A549 (cell line): ENCODE results near the gene GZF1.

Source experiments
- BHLHE40 ChIP-seq: IDR thresholded peaks from 2 replicates; pipeline ENCODE4 v1.6.1; 2012; ENCODE audit warnings: low read depth, low read length, inconsistent platforms
- CBX8 ChIP-seq: fragments of 200-600 bp; sonication (generic); IDR thresholded peaks from 2 replicates; pipeline ENCODE4 v1.6.1; 2016
- CHD2 ChIP-seq: fragments of 150-350 bp; IDR thresholded peaks from 2 replicates; pipeline ENCODE4 v1.6.1; 2014; ENCODE audit warnings: low read length; ENCODE audit not compliant: partially characterized antibody
- HMGXB4 ChIP-seq: fragments of 250-450 bp; sonication (Bioruptor Pico); IDR thresholded peaks from 2 replicates; pipeline ENCODE4 v1.5.0; 2021; ENCODE audit warnings: mild to moderate bottlenecking, moderate library complexity, borderline replicate concordance
- JUNB ChIP-seq: fragments of >200 bp; sonication (Bioruptor Twin); formaldehyde crosslinking; IDR thresholded peaks from 2 replicates; pipeline ENCODE4 v1.6.1; 2016
- MYC ChIP-seq: IDR thresholded peaks from 2 replicates; pipeline ENCODE4 v1.6.1; 2012; ENCODE audit warnings: mild to moderate bottlenecking, inconsistent platforms, low read length, improper control_type of control experiment, borderline replicate concordance
- NFE2L2 ChIP-seq: fragments of 150-350 bp; conservative IDR thresholded peaks from 2 replicates; pipeline ENCODE4 v1.6.1; 2014; ENCODE audit warnings: low read length
- POLR2A ChIP-seq: IDR thresholded peaks from 2 replicates; pipeline ENCODE4 v1.6.1; 2012; ENCODE audit warnings: mild to moderate bottlenecking, low read length
- POLR2AphosphoS2 ChIP-seq: conservative IDR thresholded peaks from 2 replicates; pipeline ENCODE4 v1.6.1; 2012; ENCODE audit warnings: low read length, improper control_type of control experiment, inconsistent platforms
- RAD21 ChIP-seq, 2 experiments: fragments of >200 bp in 1 of 2; sonication (Bioruptor Twin) in 1 of 2; formaldehyde crosslinking in 1 of 2; IDR thresholded peaks in 1 of 2; conservative IDR thresholded peaks in 1 of 2; 2 replicates in 1 of 2; 3 replicates in 1 of 2; pipeline ENCODE4 v1.6.1; 2012 to 2018; ENCODE audit warnings: inconsistent platforms in 1 of 2
- RCOR1 ChIP-seq: fragments of 150-350 bp; IDR thresholded peaks from 2 replicates; pipeline ENCODE4 v1.6.1; 2014; ENCODE audit warnings: antibody characterized with exemption, low read length, low read depth
- TF ChIP-seq, protein P1 (sequence below): fragments of >200 bp; sonication (Bioruptor Twin); formaldehyde crosslinking; IDR thresholded peaks from 3 replicates; pipeline ENCODE4 v1.5.1; 2016
- TF ChIP-seq, protein P2 (sequence below): fragments of 200-600 bp; sonication (generic); IDR thresholded peaks from 2 replicates; pipeline ENCODE4 v1.6.1; 2016; ENCODE audit warnings: antibody characterized with exemption, mild to moderate bottlenecking, moderate library complexity
- TF ChIP-seq, protein P3 (sequence below): fragments of 450-650 bp; IDR thresholded peaks from 2 replicates; pipeline ENCODE4 v1.6.1; 2014; ENCODE audit warnings: antibody characterized with exemption

- TF ChIP-seq, protein P1, sequence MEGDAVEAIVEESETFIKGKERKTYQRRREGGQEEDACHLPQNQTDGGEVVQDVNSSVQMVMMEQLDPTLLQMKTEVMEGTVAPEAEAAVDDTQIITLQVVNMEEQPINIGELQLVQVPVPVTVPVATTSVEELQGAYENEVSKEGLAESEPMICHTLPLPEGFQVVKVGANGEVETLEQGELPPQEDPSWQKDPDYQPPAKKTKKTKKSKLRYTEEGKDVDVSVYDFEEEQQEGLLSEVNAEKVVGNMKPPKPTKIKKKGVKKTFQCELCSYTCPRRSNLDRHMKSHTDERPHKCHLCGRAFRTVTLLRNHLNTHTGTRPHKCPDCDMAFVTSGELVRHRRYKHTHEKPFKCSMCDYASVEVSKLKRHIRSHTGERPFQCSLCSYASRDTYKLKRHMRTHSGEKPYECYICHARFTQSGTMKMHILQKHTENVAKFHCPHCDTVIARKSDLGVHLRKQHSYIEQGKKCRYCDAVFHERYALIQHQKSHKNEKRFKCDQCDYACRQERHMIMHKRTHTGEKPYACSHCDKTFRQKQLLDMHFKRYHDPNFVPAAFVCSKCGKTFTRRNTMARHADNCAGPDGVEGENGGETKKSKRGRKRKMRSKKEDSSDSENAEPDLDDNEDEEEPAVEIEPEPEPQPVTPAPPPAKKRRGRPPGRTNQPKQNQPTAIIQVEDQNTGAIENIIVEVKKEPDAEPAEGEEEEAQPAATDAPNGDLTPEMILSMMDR: no peak
- TF ChIP-seq MYC (no peak), POLR2A (no peak), BHLHE40 (no peak), RCOR1 (no peak), RAD21 (conservative IDR thresholded peaks at IDR 0.05 in 1 of 2, IDR thresholded peaks at IDR 0.05 in 1 of 2) (no peak), POLR2AphosphoS2 (no peak), HMGXB4 (CRISPR knock-in tag) (no peak), CHD2 (no peak), NFE2L2 (no peak), JUNB (no peak), CBX8 (no peak)
- TF ChIP-seq, protein P2, sequence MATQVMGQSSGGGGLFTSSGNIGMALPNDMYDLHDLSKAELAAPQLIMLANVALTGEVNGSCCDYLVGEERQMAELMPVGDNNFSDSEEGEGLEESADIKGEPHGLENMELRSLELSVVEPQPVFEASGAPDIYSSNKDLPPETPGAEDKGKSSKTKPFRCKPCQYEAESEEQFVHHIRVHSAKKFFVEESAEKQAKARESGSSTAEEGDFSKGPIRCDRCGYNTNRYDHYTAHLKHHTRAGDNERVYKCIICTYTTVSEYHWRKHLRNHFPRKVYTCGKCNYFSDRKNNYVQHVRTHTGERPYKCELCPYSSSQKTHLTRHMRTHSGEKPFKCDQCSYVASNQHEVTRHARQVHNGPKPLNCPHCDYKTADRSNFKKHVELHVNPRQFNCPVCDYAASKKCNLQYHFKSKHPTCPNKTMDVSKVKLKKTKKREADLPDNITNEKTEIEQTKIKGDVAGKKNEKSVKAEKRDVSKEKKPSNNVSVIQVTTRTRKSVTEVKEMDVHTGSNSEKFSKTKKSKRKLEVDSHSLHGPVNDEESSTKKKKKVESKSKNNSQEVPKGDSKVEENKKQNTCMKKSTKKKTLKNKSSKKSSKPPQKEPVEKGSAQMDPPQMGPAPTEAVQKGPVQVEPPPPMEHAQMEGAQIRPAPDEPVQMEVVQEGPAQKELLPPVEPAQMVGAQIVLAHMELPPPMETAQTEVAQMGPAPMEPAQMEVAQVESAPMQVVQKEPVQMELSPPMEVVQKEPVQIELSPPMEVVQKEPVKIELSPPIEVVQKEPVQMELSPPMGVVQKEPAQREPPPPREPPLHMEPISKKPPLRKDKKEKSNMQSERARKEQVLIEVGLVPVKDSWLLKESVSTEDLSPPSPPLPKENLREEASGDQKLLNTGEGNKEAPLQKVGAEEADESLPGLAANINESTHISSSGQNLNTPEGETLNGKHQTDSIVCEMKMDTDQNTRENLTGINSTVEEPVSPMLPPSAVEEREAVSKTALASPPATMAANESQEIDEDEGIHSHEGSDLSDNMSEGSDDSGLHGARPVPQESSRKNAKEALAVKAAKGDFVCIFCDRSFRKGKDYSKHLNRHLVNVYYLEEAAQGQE: no peak
- TF ChIP-seq, protein P3, sequence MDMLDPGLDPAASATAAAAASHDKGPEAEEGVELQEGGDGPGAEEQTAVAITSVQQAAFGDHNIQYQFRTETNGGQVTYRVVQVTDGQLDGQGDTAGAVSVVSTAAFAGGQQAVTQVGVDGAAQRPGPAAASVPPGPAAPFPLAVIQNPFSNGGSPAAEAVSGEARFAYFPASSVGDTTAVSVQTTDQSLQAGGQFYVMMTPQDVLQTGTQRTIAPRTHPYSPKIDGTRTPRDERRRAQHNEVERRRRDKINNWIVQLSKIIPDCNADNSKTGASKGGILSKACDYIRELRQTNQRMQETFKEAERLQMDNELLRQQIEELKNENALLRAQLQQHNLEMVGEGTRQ: no peak
Measured at GRCh38 chr20:23367770-23368169, 5.8 kb downstream of the GZF1 start.
